Endothelial cell of umbilical vein (primary cell): ENCODE measurements around the gene SPDL1. TPM values are rescaled to one million over a fixed set of nuclear protein-coding genes. Genes with fewer than 3 reads are reported as not detected.

ENCODE experiments used
- BruUV-seq: library from RNA; stranded (reverse); fragments of 400-500 nt; replicated peaks from 2 replicates; lab custom pipeline; 2021; lab: Mats Ljungman, UMichigan
- CTCF ChIA-PET: fragments of 300-600, 350-600 bp; sonication (Branson Sonifier 250); formaldehyde crosslinking; loops from one replicate; lab custom pipeline; 2021; ENCODE audit warnings: antibody characterized with exemption, inconsistent platforms; lab: Charles Lee
- POLR2A ChIA-PET: fragments of 300-600, 350-600 bp; sonication (Branson Sonifier 250); formaldehyde crosslinking; loops from one replicate; lab custom pipeline; 2021; ENCODE audit warnings: antibody characterized with exemption, inconsistent platforms; lab: Charles Lee
- DNase-seq: peaks from one replicate; pipeline ENCODE4 v3.0.0-alpha.2; 2011; ENCODE audit warnings: low read depth, low spot score
- FAIRE-seq: peaks from 2 replicates; lab custom pipeline; 2011; peaks lifted over from hg19 to GRCh38; lab: Jason Lieb, UNC
- H2AFZ ChIP-seq: 2 replicates; pipeline ENCODE4 v1.6.0; 2012; ENCODE audit warnings: low read depth, low read length, control low read depth, inconsistent platforms
- H3K27ac ChIP-seq: 2 replicates; pipeline ENCODE4 v1.5.1; 2011; ENCODE audit warnings: low read depth, mild to moderate bottlenecking, control low read depth, low read length, moderate library complexity; ENCODE audit not compliant: insufficient read depth
- H3K27me3 ChIP-seq, 2 experiments: 2 replicates each; pipeline versions ENCODE4 v1.6.0 to v1.6.1; 2011; ENCODE audit warnings: low read length in 2 of 2, mixed read lengths in 1 of 2; ENCODE audit not compliant: control insufficient read depth in 2 of 2, insufficient read depth in 2 of 2
- H3K36me3 ChIP-seq, 2 experiments: 2 replicates in 1 of 2; 3 replicates in 1 of 2; pipeline ENCODE4 v1.5.1; 2011; ENCODE audit warnings: low read length in 2 of 2, mild to moderate bottlenecking in 1 of 2, moderate library complexity in 1 of 2; ENCODE audit not compliant: control insufficient read depth in 2 of 2, insufficient read depth in 2 of 2; ENCODE audit errors: extremely low read depth in 1 of 2
- H3K4me1 ChIP-seq: 3 replicates; pipeline ENCODE4 v1.5.1; 2011; ENCODE audit warnings: mild to moderate bottlenecking, low read length; ENCODE audit not compliant: control insufficient read depth, insufficient read depth; ENCODE audit errors: extremely low read depth
- H3K4me2 ChIP-seq: 2 replicates; pipeline ENCODE4 v1.6.1; 2011; ENCODE audit warnings: low read length, control low read depth, mixed read lengths; ENCODE audit not compliant: insufficient read depth
- H3K4me3 ChIP-seq, 3 experiments: fragments of 200-600 bp in 1 of 3; sonication (generic), shearing (Covaris generic) in 1 of 3; replicated peaks in 1 of 3; 2 replicates each; pipeline ENCODE4 v1.5.1; 2011 to 2016; ENCODE audit warnings: control low read depth in 3 of 3, low read length in 3 of 3, mild to moderate bottlenecking in 2 of 3, inconsistent platforms in 1 of 3, low read depth in 1 of 3, moderate library complexity in 1 of 3; ENCODE audit not compliant: insufficient read depth in 1 of 3
- H3K79me2 ChIP-seq: 2 replicates; pipeline ENCODE4 v1.6.0; 2012; ENCODE audit warnings: low read length, inconsistent platforms; ENCODE audit not compliant: control insufficient read depth, insufficient read depth
- H3K9ac ChIP-seq: replicated peaks from 2 replicates; pipeline ENCODE3; 2011; ENCODE audit warnings: low read length, control low read depth; ENCODE audit not compliant: insufficient read depth; ENCODE audit errors: extremely low read depth
- H3K9me1 ChIP-seq: replicated peaks from 3 replicates; pipeline ENCODE4 v1.6.0; 2011; ENCODE audit warnings: mild to moderate bottlenecking, low read length; ENCODE audit not compliant: control insufficient read depth, insufficient read depth; ENCODE audit errors: extremely low read depth
- H3K9me3 ChIP-seq: replicated peaks from 2 replicates; pipeline ENCODE4 v1.5.1; 2012; ENCODE audit warnings: low read length, inconsistent platforms; ENCODE audit not compliant: control insufficient read depth, insufficient read depth
- H4K20me1 ChIP-seq: replicated peaks from 2 replicates; pipeline ENCODE3; 2011; ENCODE audit warnings: mild to moderate bottlenecking, low read length; ENCODE audit not compliant: control insufficient read depth, insufficient read depth; ENCODE audit errors: extremely low read depth
- EZH2 ChIP-seq: IDR thresholded peaks from 2 replicates; pipeline ENCODE4 v1.6.1; 2012; ENCODE audit warnings: borderline replicate concordance, low read depth, mild to moderate bottlenecking, moderate library complexity, low read length, inconsistent platforms; ENCODE audit not compliant: severe bottlenecking
- FOS ChIP-seq: IDR thresholded peaks from 2 replicates; pipeline ENCODE4 v1.6.1; 2011; ENCODE audit warnings: mild to moderate bottlenecking, low read length, moderate library complexity, borderline replicate concordance; ENCODE audit not compliant: insufficient read depth
- GATA2 ChIP-seq: IDR thresholded peaks from 2 replicates; pipeline ENCODE4 v1.7.0; 2011; ENCODE audit warnings: low read depth, mild to moderate bottlenecking, moderate library complexity, mixed read lengths, low read length; ENCODE audit not compliant: insufficient read length, insufficient read depth
- JUN ChIP-seq: IDR thresholded peaks from 2 replicates; pipeline ENCODE4 v1.6.1; 2011; ENCODE audit warnings: borderline replicate concordance, low read depth; ENCODE audit not compliant: insufficient read length, insufficient read depth
- MAX ChIP-seq: IDR thresholded peaks from 2 replicates; pipeline ENCODE4 v1.6.1; 2011; ENCODE audit not compliant: insufficient read depth, insufficient read length
- MYC ChIP-seq: IDR thresholded peaks from one replicate; pipeline ENCODE4 v1.6.1; 2011; ENCODE audit warnings: mild to moderate bottlenecking, low read depth, low read length
- POLR2A ChIP-seq: IDR thresholded peaks from 2 replicates; pipeline ENCODE4 v1.6.1; 2012; ENCODE audit warnings: low read depth, mild to moderate bottlenecking, control low read depth, low read length
- POLR2AphosphoS5 ChIP-seq: IDR thresholded peaks from 2 replicates; pipeline ENCODE4 v1.6.1; 2012; ENCODE audit warnings: low read depth, mild to moderate bottlenecking, control low read depth, low read length, moderate library complexity; ENCODE audit not compliant: insufficient read depth
- dilution Hi-C: fragments of 300-500 bp; cut with MboI; formaldehyde crosslinking; loops from one replicate; pipeline ENCODE4 v1.15.0; 2019; ENCODE audit warnings: low sequenced_read_pairs; ENCODE audit not compliant: extremely low pct_ligation_motif_present
- intact Hi-C: fragments of 100-400 bp; cut with micrococcal nuclease; formaldehyde crosslinking; loops from one replicate; pipeline ENCODE4 v1.10.0; 2022
- polyA plus RNA-seq, 4 experiments: library from polyadenylated mRNA; depleted of rRNA in 3 of 4; stranded (reverse) in 3 of 4; unstranded in 1 of 4; fragments of >200 nt; gene quantifications; 2 replicates each; pipeline versions ENCODE4 v1.2.1 to v1.2.3, GENCODE V29; 2011 to 2012; ENCODE audit warnings: missing spikeins in 1 of 4
- total RNA-seq: library from RNA; stranded (reverse); gene quantifications from 2 replicates; pipeline ENCODE4 v1.2.3, GENCODE V29; 2021
- TF ChIP-seq, protein P1 (sequence below), 2 donors: IDR thresholded peaks; 1 replicate in 1 of 2; 2 replicates in 1 of 2; pipeline ENCODE4 v1.5.1; 2011; ENCODE audit warnings: low read length in 2 of 2, mild to moderate bottlenecking in 2 of 2, moderate library complexity in 2 of 2, control low read depth in 1 of 2, inconsistent platforms in 1 of 2, low read depth in 1 of 2; ENCODE audit not compliant: insufficient read depth in 1 of 2; ENCODE audit errors: extremely low read depth in 1 of 2

Gene SPDL1
- total and polyA plus RNA-seq, 2 donors (not counting 3 experiments of a cell fraction or from before 2014, with no cell fraction given): 19.7 to 51.8 TPM

DNA sequence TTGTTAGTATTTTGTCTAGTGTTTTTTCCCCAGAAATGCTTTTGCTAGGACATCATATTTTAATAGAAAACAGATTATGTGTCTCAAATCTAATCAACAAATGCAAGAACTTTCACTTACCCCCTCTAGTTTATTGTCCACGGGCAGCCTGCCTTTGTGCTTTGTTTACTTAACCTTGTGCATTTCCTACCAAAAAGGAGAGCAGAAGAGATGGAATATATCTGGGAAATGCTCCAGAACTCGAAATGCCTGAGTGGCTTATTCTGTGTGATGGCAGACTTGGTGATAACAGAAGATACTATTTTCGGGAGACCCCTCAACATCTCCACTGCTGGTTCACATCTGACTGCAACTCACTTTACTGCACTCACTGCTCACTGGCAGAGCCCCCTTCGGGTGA is 33.3 kb upstream of the SPDL1 start:
- intact Hi-C loops (no loop called here), dilution Hi-C loops (no loop called here)
- H3K79me2 ChIP-seq: no peaks in the 10 kb centered on the region
- ChIA-PET POLR2A (no interaction called here), CTCF (interaction anchor here (2.7 to 5.8 kb wide), 2 partner anchors 279 to 561 kb away, joined by 17 to 92 read pairs; no protein-coding TSS in a partner anchor)
- FAIRE-seq: no peak
- H3K4me3 ChIP-seq: no peak overlapping the region
- no peaks in the 10 kb centered on the region for H3K9me3 ChIP-seq
- no peaks in the 10 kb centered on the region for H4K20me1 ChIP-seq
- TF ChIP-seq FOS (no peak), POLR2A (no peak), MAX (no peak), EZH2 (no peak), JUN (no peak), POLR2AphosphoS5 (no peak), GATA2 (no peak), MYC (no peak)
- TF ChIP-seq, protein P1, sequence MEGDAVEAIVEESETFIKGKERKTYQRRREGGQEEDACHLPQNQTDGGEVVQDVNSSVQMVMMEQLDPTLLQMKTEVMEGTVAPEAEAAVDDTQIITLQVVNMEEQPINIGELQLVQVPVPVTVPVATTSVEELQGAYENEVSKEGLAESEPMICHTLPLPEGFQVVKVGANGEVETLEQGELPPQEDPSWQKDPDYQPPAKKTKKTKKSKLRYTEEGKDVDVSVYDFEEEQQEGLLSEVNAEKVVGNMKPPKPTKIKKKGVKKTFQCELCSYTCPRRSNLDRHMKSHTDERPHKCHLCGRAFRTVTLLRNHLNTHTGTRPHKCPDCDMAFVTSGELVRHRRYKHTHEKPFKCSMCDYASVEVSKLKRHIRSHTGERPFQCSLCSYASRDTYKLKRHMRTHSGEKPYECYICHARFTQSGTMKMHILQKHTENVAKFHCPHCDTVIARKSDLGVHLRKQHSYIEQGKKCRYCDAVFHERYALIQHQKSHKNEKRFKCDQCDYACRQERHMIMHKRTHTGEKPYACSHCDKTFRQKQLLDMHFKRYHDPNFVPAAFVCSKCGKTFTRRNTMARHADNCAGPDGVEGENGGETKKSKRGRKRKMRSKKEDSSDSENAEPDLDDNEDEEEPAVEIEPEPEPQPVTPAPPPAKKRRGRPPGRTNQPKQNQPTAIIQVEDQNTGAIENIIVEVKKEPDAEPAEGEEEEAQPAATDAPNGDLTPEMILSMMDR (IDR thresholded peaks at IDR 0.05; ENCODE audit: extremely low read depth in 1 of 2, insufficient read depth in 1 of 2, low read depth in 1 of 2, low read length in 2 of 2): no peak
- no peak overlapping the region for H3K27ac ChIP-seq
- H3K9me1 ChIP-seq: no peaks in the 10 kb centered on the region
- H3K4me1 ChIP-seq: no peaks in the 10 kb centered on the region
- H3K9ac ChIP-seq: no peak overlapping the region
- H3K4me2 ChIP-seq: no peak overlapping the region
- peak; percentile 5 for DNase-seq
- H3K36me3 ChIP-seq: no peaks in the 10 kb centered on the region
- peaks cover 3 to 12% of the 10 kb centered on the region in 2 experiments for H3K27me3 ChIP-seq
- H2AFZ ChIP-seq: no peak overlapping the region
- no TSS peak for BruUV-seq
